BLaER1 (cell line): ENCODE data around the gene SCUBE3.

ENCODE experiments used
- H3K27ac ChIP-seq: shearing (Covaris generic); formaldehyde crosslinking; 2 replicates; pipeline ENCODE4 v1.8.1; 2022
- H3K27me3 ChIP-seq: shearing (Covaris generic); formaldehyde crosslinking; 2 replicates; pipeline ENCODE4 v1.8.1; 2022
- H3K36me3 ChIP-seq: shearing (Covaris generic); formaldehyde crosslinking; 2 replicates; pipeline ENCODE4 v1.8.1; 2022
- H3K4me1 ChIP-seq: shearing (Covaris generic); formaldehyde crosslinking; 2 replicates; pipeline ENCODE4 v1.8.1; 2022
- H3K4me2 ChIP-seq: shearing (Covaris generic); formaldehyde crosslinking; 2 replicates; pipeline ENCODE4 v1.8.1; 2022
- H3K4me3 ChIP-seq: shearing (Covaris generic); formaldehyde crosslinking; 2 replicates; pipeline ENCODE4 v1.8.1; 2022
- H3K9ac ChIP-seq: shearing (Covaris generic); formaldehyde crosslinking; 2 replicates; pipeline ENCODE4 v1.8.1; 2022
- H3K9me3 ChIP-seq: shearing (Covaris generic); formaldehyde crosslinking; 2 replicates; pipeline ENCODE4 v1.8.1; 2022
- H4K20me1 ChIP-seq: shearing (Covaris generic); formaldehyde crosslinking; 2 replicates; pipeline ENCODE4 v1.8.1; 2022
- Cebpa-rat ChIP-seq: shearing (Covaris generic); IDR thresholded peaks from 2 replicates; pipeline ENCODE4 v1.8.1; 2022

The SCUBE3 gene

DNA sequence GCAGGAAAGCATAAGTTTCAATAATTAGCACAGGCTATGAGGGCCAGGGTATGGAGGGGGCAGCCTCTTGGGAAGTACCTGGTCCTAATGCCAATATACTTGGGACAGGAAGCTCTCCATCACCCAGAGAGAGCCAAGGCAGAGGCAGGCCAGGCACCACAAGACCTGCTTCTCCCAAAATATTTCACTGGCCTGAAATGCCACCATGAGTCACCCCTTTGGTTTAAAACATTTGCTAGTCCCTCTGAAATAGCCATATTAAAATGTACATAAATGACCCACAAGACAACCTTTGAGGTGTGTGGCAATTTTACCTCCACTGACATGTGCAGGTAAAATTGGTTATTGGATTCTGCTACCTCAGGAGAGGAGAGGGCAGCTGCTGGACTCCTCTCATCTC lies 23.4 kb upstream of the SCUBE3 start:
- no peak for TF ChIP-seq Cebpa-rat

GRCh38 chr6:35191889-35192288 lies 21.9 kb upstream of the SCUBE3 start:
- Histone ChIP-seq H3K27me3 (no peaks in the 10 kb centered on the region), H3K4me1 (no peaks in the 10 kb centered on the region), H3K9ac (no peak overlapping the region), H4K20me1 (no peaks in the 10 kb centered on the region), H3K4me2 (no peak overlapping the region), H3K4me3 (no peak overlapping the region), H3K27ac (no peak overlapping the region), H3K36me3 (no peaks in the 10 kb centered on the region), H3K9me3 (no peaks in the 10 kb centered on the region)
- TF ChIP-seq Cebpa-rat: no peak

More for the DNA sequence above, 23.4 kb upstream of the SCUBE3 start:
- no peaks in the 10 kb centered on the region for H3K4me1 ChIP-seq
- H3K9me3 ChIP-seq: no peaks in the 10 kb centered on the region
- no peak overlapping the region for H3K9ac ChIP-seq
- H3K27ac ChIP-seq: no peak overlapping the region
- no peak overlapping the region for H3K4me3 ChIP-seq
- H3K4me2 ChIP-seq: no peak overlapping the region
- H3K36me3 ChIP-seq: no peaks in the 10 kb centered on the region
- no peaks in the 10 kb centered on the region for H3K27me3 ChIP-seq
- H4K20me1 ChIP-seq: no peaks in the 10 kb centered on the region

DNA sequence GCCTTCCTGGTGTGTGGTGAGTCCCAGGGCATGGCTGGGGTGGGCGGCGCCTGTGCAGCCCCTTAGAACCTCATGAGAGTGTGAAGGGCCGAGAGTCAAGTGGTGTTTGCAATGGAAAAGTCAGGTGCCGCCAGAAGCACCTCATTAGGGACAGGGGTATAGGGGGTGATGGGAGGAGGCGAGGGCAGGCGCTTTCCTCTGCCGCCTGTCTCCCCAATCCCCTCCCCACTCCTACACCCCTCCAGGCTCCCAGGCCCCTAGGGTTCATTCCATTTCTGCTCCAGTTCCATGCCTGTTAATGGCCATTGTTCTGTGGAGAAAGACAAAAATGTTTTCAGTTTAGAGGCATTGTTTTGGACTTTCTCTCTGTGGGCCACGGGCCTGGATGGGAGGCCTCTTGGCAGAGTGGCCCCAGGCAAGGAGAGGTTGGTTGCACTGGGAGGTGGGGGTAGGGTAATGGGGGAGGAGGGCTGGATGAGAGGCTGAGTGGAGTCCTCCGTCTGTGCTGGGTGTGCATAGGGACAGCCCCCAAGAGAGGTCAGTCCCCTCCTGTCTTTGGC lies 21.4 kb upstream of the SCUBE3 start:
- TF ChIP-seq Cebpa-rat: no peak
- Histone ChIP-seq H3K9me3 (no peaks in the 10 kb centered on the region), H4K20me1 (no peaks in the 10 kb centered on the region), H3K27ac (no peak overlapping the region), H3K4me3 (no peak overlapping the region), H3K27me3 (no peaks in the 10 kb centered on the region), H3K36me3 (no peaks in the 10 kb centered on the region), H3K4me2 (no peak overlapping the region), H3K9ac (no peak overlapping the region), H3K4me1 (no peaks in the 10 kb centered on the region)

DNA sequence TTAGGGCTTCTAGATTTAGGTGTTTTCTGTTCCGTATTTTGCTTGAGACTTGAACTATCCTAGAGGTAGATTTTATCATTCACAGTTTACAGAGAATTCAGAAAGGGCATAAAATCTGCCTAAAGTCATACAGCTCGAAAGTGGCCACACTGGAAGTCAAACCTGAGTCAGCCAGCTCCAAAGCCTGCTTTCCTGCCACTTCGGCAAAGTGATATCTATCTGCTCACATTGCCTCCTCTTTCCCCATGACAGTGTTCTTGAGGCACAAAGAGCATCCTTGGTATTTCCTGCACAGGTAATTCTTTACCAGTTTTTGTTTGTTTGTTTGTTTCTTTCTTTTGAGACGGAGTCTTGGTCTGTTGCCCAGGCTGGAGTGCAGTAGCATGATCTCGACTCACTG lies 19.4 kb upstream of the SCUBE3 start:
- TF ChIP-seq Cebpa-rat: no peak
- H3K9ac ChIP-seq: no peak overlapping the region
- no peak overlapping the region for H3K27ac ChIP-seq
- H3K4me2 ChIP-seq: no peak overlapping the region
- H3K27me3 ChIP-seq: no peaks in the 10 kb centered on the region
- no peak overlapping the region for H3K4me3 ChIP-seq
- H3K36me3 ChIP-seq: no peaks in the 10 kb centered on the region
- no peaks in the 10 kb centered on the region for H3K9me3 ChIP-seq
- H3K4me1 ChIP-seq: no peaks in the 10 kb centered on the region
- H4K20me1 ChIP-seq: no peaks in the 10 kb centered on the region

GRCh38 chr6:35195120-35195780 lies 18.5 kb upstream of the SCUBE3 start:
- Histone ChIP-seq H3K4me3 (no peak overlapping the region), H4K20me1 (no peaks in the 10 kb centered on the region), H3K4me2 (no peak overlapping the region), H3K9me3 (no peaks in the 10 kb centered on the region), H3K9ac (no peak overlapping the region), H3K36me3 (no peaks in the 10 kb centered on the region), H3K27ac (no peak overlapping the region), H3K4me1 (no peaks in the 10 kb centered on the region), H3K27me3 (no peaks in the 10 kb centered on the region)
- TF ChIP-seq Cebpa-rat: no peak

DNA sequence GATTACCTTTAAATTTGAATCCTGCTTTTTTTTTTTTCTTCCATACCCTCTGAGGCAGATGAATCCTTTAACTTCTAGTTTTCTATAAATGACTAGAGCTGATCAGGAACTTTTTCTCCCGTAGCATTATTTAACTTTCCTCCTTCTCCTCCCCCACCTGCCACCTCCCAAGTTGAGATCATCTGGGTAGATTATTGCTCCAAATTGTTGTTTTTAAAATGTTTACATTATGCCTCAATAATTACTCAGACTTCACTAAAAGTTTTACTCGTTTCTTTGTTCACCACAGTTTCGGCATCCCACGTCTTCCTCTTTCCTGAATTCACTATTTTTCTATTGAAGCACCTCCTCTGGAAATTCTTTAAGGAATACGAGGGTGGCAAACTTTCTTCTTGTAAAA lies 16.6 kb upstream of the SCUBE3 start:
- H3K4me1 ChIP-seq: no peaks in the 10 kb centered on the region
- no peaks in the 10 kb centered on the region for H3K36me3 ChIP-seq
- H3K27me3 ChIP-seq: no peaks in the 10 kb centered on the region
- no peak overlapping the region for H3K4me2 ChIP-seq
- no peaks in the 10 kb centered on the region for H4K20me1 ChIP-seq
- no peak for TF ChIP-seq Cebpa-rat
- H3K9me3 ChIP-seq: no peaks in the 10 kb centered on the region
- H3K9ac ChIP-seq: no peak overlapping the region
- H3K27ac ChIP-seq: no peak overlapping the region
- H3K4me3 ChIP-seq: no peak overlapping the region

DNA sequence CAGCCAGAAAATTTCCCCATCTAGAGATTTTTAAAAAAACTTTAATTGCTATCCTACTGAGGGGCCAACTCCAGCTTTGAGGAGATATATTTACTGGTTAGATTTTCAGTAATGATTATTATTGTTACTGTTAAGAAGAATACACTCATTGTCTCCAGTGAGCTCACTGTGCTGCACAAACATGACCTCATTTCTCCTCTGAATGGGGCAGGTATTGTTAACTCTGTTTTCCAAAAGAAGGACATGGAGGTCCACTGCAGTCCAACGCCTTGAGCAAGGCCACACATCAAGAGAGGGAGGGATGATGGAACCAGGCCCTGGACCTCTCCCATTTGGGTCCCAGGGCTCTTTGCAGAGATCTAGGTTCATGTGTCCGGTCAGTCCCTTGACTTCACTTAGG lies 13.9 kb upstream of the SCUBE3 start:
- Histone ChIP-seq H3K27me3 (no peaks in the 10 kb centered on the region), H3K36me3 (no peaks in the 10 kb centered on the region), H4K20me1 (no peaks in the 10 kb centered on the region), H3K9me3 (no peaks in the 10 kb centered on the region), H3K27ac (no peak overlapping the region), H3K4me2 (no peak overlapping the region), H3K4me1 (no peaks in the 10 kb centered on the region), H3K9ac (no peak overlapping the region), H3K4me3 (no peak overlapping the region)
- no peak for TF ChIP-seq Cebpa-rat

DNA sequence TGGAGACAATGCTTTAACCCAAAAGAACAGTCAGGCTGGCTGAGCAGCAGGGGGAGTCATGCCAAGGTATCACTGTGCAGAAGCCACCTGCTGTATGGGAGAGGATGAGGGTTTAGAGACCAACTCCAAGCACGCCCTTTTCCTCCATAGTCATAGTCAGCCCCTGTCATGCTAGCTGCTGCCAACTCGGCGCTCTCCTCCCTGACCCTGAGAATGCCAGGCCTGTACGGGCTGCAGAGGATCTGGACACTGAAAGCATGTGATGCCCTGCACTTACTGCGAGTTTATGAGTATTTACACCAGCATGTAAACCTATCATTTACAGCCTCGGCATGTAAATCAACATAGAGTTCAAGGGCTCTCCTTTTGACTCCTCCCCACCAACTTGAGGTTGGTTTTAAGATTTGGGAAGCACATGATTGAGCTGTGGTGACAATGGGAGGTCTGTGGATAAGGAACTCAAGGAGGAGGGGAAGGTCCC lies 11.7 kb upstream of the SCUBE3 start:
- Histone ChIP-seq H3K36me3 (no peaks in the 10 kb centered on the region), H4K20me1 (no peaks in the 10 kb centered on the region), H3K27me3 (no peaks in the 10 kb centered on the region), H3K9me3 (no peaks in the 10 kb centered on the region), H3K4me2 (no peak overlapping the region), H3K4me3 (no peak overlapping the region), H3K4me1 (no peaks in the 10 kb centered on the region), H3K9ac (no peak overlapping the region), H3K27ac (no peak overlapping the region)
- no peak for TF ChIP-seq Cebpa-rat

GRCh38 chr6:35203152-35203670 lies 10.5 kb upstream of the SCUBE3 start:
- Histone ChIP-seq H3K4me3 (no peak overlapping the region), H3K4me1 (peaks cover 3% of the 10 kb centered on the region), H4K20me1 (no peaks in the 10 kb centered on the region)

GRCh38 chr6:35203680-35204079 lies 10.1 kb upstream of the SCUBE3 start:
- Histone ChIP-seq H3K36me3 (no peaks in the 10 kb centered on the region), H3K4me1 (peaks cover 8% of the 10 kb centered on the region), H3K27me3 (no peaks in the 10 kb centered on the region), H3K4me3 (no peak overlapping the region), H3K9ac (no peak overlapping the region), H3K27ac (no peak overlapping the region), H4K20me1 (no peaks in the 10 kb centered on the region), H3K9me3 (no peaks in the 10 kb centered on the region), H3K4me2 (no peak overlapping the region)
- TF ChIP-seq Cebpa-rat: no peak

More at GRCh38 chr6:35203152-35203670, 10.5 kb upstream of the SCUBE3 start:
- no peak for TF ChIP-seq Cebpa-rat
- H3K4me2 ChIP-seq: no peak overlapping the region
- no peaks in the 10 kb centered on the region for H3K36me3 ChIP-seq
- H3K27ac ChIP-seq: no peak overlapping the region
- no peaks in the 10 kb centered on the region for H3K27me3 ChIP-seq
- no peaks in the 10 kb centered on the region for H3K9me3 ChIP-seq
- no peak overlapping the region for H3K9ac ChIP-seq
